Suprapubic skin (tissue), 4 donors: ENCODE results near the gene IDNK.

Experiments used
- POLR2A ChIP-seq, 2 donors: fragments of 450-650 bp; IDR thresholded peaks; one replicate each; pipeline ENCODE4 v1.6.1; 2017; ENCODE audit warnings: antibody characterized with exemption in 2 of 2, mild to moderate bottlenecking in 2 of 2, moderate library complexity in 2 of 2
- POLR2AphosphoS5 ChIP-seq, 3 donors: sonication (generic); formaldehyde crosslinking; IDR thresholded peaks; one replicate each; pipeline ENCODE4 v1.6.1; 2017; ENCODE audit warnings: antibody characterized with exemption in 3 of 3
- TF ChIP-seq, protein P1 (sequence below), 2 donors: fragments of 200-600 bp in 1 of 2; fragments of 450-650 bp in 1 of 2; sonication (generic) in 1 of 2; IDR thresholded peaks; one replicate each; pipeline ENCODE4 v1.5.1; 2016 to 2019; ENCODE audit warnings: antibody characterized with exemption in 2 of 2, mild to moderate bottlenecking in 1 of 2, moderate library complexity in 1 of 2

DNA sequence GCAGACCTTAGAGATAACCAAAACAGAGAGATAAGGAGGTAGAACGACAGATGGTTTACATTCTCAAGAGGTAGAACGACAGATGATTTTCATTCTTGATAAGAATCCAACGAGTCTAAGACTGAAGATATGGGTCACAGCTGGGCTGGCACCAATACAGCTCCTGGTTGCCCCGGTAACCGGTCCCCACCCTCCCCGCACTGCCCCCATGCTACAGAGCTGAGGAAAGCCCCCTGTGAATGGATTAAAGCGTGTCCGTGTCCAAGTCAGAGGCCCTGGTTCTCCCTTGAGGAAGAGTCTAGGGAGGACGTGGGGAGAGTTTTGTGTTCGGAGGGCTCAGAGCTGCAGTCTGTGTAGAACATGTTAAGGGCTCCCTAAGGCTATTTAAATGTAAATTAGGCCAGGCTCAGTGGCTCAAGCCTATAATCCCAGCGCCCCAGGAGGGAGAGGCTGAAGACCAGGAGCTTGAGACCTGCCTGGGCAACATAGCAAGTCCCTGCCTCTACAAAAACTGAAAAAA, 8.1 kb downstream of the IDNK start:
- TF ChIP-seq POLR2AphosphoS5 (IDR thresholded peaks at IDR 0.05) (no peak), POLR2A (IDR thresholded peaks at IDR 0.05) (no peak)
- TF ChIP-seq, protein P1, sequence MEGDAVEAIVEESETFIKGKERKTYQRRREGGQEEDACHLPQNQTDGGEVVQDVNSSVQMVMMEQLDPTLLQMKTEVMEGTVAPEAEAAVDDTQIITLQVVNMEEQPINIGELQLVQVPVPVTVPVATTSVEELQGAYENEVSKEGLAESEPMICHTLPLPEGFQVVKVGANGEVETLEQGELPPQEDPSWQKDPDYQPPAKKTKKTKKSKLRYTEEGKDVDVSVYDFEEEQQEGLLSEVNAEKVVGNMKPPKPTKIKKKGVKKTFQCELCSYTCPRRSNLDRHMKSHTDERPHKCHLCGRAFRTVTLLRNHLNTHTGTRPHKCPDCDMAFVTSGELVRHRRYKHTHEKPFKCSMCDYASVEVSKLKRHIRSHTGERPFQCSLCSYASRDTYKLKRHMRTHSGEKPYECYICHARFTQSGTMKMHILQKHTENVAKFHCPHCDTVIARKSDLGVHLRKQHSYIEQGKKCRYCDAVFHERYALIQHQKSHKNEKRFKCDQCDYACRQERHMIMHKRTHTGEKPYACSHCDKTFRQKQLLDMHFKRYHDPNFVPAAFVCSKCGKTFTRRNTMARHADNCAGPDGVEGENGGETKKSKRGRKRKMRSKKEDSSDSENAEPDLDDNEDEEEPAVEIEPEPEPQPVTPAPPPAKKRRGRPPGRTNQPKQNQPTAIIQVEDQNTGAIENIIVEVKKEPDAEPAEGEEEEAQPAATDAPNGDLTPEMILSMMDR (IDR thresholded peaks at IDR 0.05), result no peak
